Esophagus (tissue), 2 donors: ENCODE results near the gene GPR31. TPM values are rescaled to one million over a fixed set of nuclear protein-coding genes. Genes with fewer than 3 reads are reported as not detected.

Experiments
- H3K27ac ChIP-seq, 2 donors: one replicate each; pipeline ENCODE4 v1.5.1; 2013; ENCODE audit warnings: low read depth in 2 of 2, mild to moderate bottlenecking in 2 of 2, inconsistent platforms in 1 of 2, low read length in 1 of 2, moderate library complexity in 1 of 2
- H3K27me3 ChIP-seq, 2 donors: one replicate each; pipeline ENCODE4 v1.6.1; 2013; ENCODE audit warnings: low read length in 2 of 2, control low read depth in 1 of 2, mild to moderate bottlenecking in 1 of 2; ENCODE audit not compliant: insufficient read depth in 2 of 2, control insufficient read depth in 1 of 2
- H3K36me3 ChIP-seq, 2 donors: one replicate each; pipeline ENCODE4 v1.6.1; 2013; ENCODE audit warnings: low read length in 1 of 2; ENCODE audit not compliant: control insufficient read depth in 2 of 2, insufficient read depth in 2 of 2
- H3K4me1 ChIP-seq, 2 donors: one replicate each; pipeline ENCODE4 v1.6.1; 2013; ENCODE audit warnings: low read length in 1 of 2; ENCODE audit not compliant: control insufficient read depth in 2 of 2, insufficient read depth in 2 of 2
- H3K4me3 ChIP-seq, 2 donors: one replicate each; pipeline ENCODE4 v1.5.1; 2013; ENCODE audit warnings: low read length in 2 of 2, mild to moderate bottlenecking in 2 of 2, low read depth in 1 of 2, moderate library complexity in 1 of 2
- H3K9me3 ChIP-seq, 2 donors: one replicate each; pipeline ENCODE4 v1.6.1; 2013; ENCODE audit warnings: mild to moderate bottlenecking in 2 of 2, low read depth in 1 of 2, low read length in 1 of 2, moderate library complexity in 1 of 2; ENCODE audit not compliant: control insufficient read depth in 2 of 2, insufficient read depth in 1 of 2
- WGBS, 2 donors: extraction: QIAGEN DNeasy Blood & Tissue Kit; methylation state at CpG; one replicate each; pipeline ENCODE4 v1.1.7; 2013; 5-methylcytosine and 5-hydroxymethylcytosine counted together
- polyA plus RNA-seq, 2 donors: library from polyadenylated mRNA; stranded (reverse); fragments of 200-250 nt; gene quantifications; one replicate each; pipeline ENCODE4 v1.2.3, GENCODE V29; 2013
- donor health status: healthy with polysubstance abuse.
- donor health status: Bipolar disorder and iron deficiency.

GPR31 gene
- polyA plus RNA-seq, 2 donors = not detected

- H3K36me3 ChIP-seq = no peaks in the 10 kb centered on the region
- no peak overlapping the region for H3K4me3 ChIP-seq
- 83 to 87% methylated on average over 9 of the region's 9 CpGs for WGBS, 2 donors
- H3K27me3 ChIP-seq = peaks cover 0 to under 1% of the 10 kb centered on the region in 2 donors
- H3K27ac ChIP-seq = no peak overlapping the region
- H3K9me3 ChIP-seq = no peaks in the 10 kb centered on the region
- peaks cover 0 to 2% of the 10 kb centered on the region in 2 donors for H3K4me1 ChIP-seq
Measured at GRCh38 chr6:167143041-167143440, 14.7 kb downstream of the GPR31 start.

GRCh38 chr6:167142433-167142761 is 15.4 kb downstream of the GPR31 start:
- H3K27ac ChIP-seq = no peak overlapping the region
- WGBS, 2 donors = 32 to 34% methylated on average over 4 of the region's 4 CpGs
- peaks cover 0 to 4% of the 10 kb centered on the region in 2 donors for H3K27me3 ChIP-seq
- H3K9me3 ChIP-seq = no peaks in the 10 kb centered on the region
- H3K36me3 ChIP-seq = no peaks in the 10 kb centered on the region
- no peak overlapping the region for H3K4me3 ChIP-seq
- H3K4me1 ChIP-seq = peaks cover 0 to 2% of the 10 kb centered on the region in 2 donors

- peaks cover 0 to 4% of the 10 kb centered on the region in 2 donors for H3K27me3 ChIP-seq
- 46 to 47% methylated on average over 18 of the region's 18 CpGs for WGBS, 2 donors
- H3K9me3 ChIP-seq = no peaks in the 10 kb centered on the region
- no peak overlapping the region for H3K4me3 ChIP-seq
- no peaks in the 10 kb centered on the region for H3K36me3 ChIP-seq
- H3K4me1 ChIP-seq = peaks cover 0 to 2% of the 10 kb centered on the region in 2 donors
- no peak overlapping the region for H3K27ac ChIP-seq
Measured at GRCh38 chr6:167141667-167142432, 15.9 kb downstream of the GPR31 start.

GRCh38 chr6:167140589-167141474 is 16.9 kb downstream of the GPR31 start:
- Histone ChIP-seq H3K27me3 (peaks cover 0 to 4% of the 10 kb centered on the region in 2 donors), H3K9me3 (no peaks in the 10 kb centered on the region), H3K27ac (no peak overlapping the region), H3K36me3 (no peaks in the 10 kb centered on the region), H3K4me1 (no peaks in the 10 kb centered on the region), H3K4me3 (no peak overlapping the region)
- 62 to 64% methylated on average over 10 of the region's 10 CpGs for WGBS, 2 donors

GRCh38 chr6:167139761-167140160 is 18.0 kb downstream of the GPR31 start:
- peaks cover 0 to 4% of the 10 kb centered on the region in 2 donors for H3K27me3 ChIP-seq
- H3K36me3 ChIP-seq = no peaks in the 10 kb centered on the region
- no peaks in the 10 kb centered on the region for H3K9me3 ChIP-seq
- no peak overlapping the region for H3K4me3 ChIP-seq
- H3K4me1 ChIP-seq = no peaks in the 10 kb centered on the region
- no peak overlapping the region for H3K27ac ChIP-seq
- WGBS, 2 donors = 87 to 92% methylated on average over 4 of the region's 4 CpGs

- 61 to 67% methylated on average over 6 of the region's 6 CpGs for WGBS, 2 donors
- Histone ChIP-seq H3K4me1 (no peaks in the 10 kb centered on the region), H3K27me3 (peaks cover 0 to 4% of the 10 kb centered on the region in 2 donors), H3K9me3 (no peaks in the 10 kb centered on the region), H3K36me3 (no peaks in the 10 kb centered on the region), H3K27ac (no peak overlapping the region), H3K4me3 (no peak overlapping the region)
Measured at GRCh38 chr6:167137881-167138280, 19.9 kb downstream of the GPR31 start.

- Histone ChIP-seq H3K27ac (no peak overlapping the region), H3K4me1 (no peaks in the 10 kb centered on the region), H3K9me3 (no peaks in the 10 kb centered on the region), H3K36me3 (no peaks in the 10 kb centered on the region), H3K4me3 (no peak overlapping the region), H3K27me3 (peaks cover 0 to 4% of the 10 kb centered on the region in 2 donors)
- 85 to 90% methylated on average over 10 of the region's 10 CpGs for WGBS, 2 donors
Measured at GRCh38 chr6:167137081-167137480, 20.7 kb downstream of the GPR31 start.

GRCh38 chr6:167136376-167136775 is 21.4 kb downstream of the GPR31 start:
- Histone ChIP-seq H3K4me3 (no peak overlapping the region), H3K9me3 (no peaks in the 10 kb centered on the region), H3K36me3 (no peaks in the 10 kb centered on the region), H3K4me1 (peaks cover 0 to 1% of the 10 kb centered on the region in 2 donors), H3K27me3 (peaks cover 0 to 4% of the 10 kb centered on the region in 2 donors), H3K27ac (no peak overlapping the region)
- 81 to 84% methylated on average over 13 of the region's 13 CpGs for WGBS, 2 donors

GRCh38 chr6:167134448-167135328 is 23.1 kb downstream of the GPR31 start:
- no peaks in the 10 kb centered on the region for H3K9me3 ChIP-seq
- H3K27ac ChIP-seq = no peak overlapping the region
- H3K4me1 ChIP-seq = peaks cover 0 to 4% of the 10 kb centered on the region in 2 donors
- no peaks in the 10 kb centered on the region for H3K36me3 ChIP-seq
- WGBS, 2 donors = 80 to 81% methylated on average over 23 of the region's 23 CpGs
- peaks cover 0 to 4% of the 10 kb centered on the region in 2 donors for H3K27me3 ChIP-seq
- H3K4me3 ChIP-seq = no peak overlapping the region
